Skeletal muscle tissue (tissue), 4 donors: ENCODE data around the gene TRIM15. TPM values are rescaled to one million over a fixed set of nuclear protein-coding genes. Genes with fewer than 3 reads are reported as not detected.

ENCODE experiments used
- H3K27ac ChIP-seq: one replicate; pipeline ENCODE4 v1.7.0; 2013; ENCODE audit warnings: mild to moderate bottlenecking, low read depth, low read length, inconsistent platforms
- H3K27me3 ChIP-seq, 3 donors: one replicate each; pipeline ENCODE4 v1.7.0; 2013; ENCODE audit warnings: low read length in 3 of 3; ENCODE audit not compliant: control insufficient read depth in 3 of 3, insufficient read depth in 3 of 3
- H3K36me3 ChIP-seq, 3 donors: one replicate each; pipeline ENCODE4 v1.7.0; 2013; ENCODE audit warnings: low read length in 3 of 3; ENCODE audit not compliant: control insufficient read depth in 3 of 3, insufficient read depth in 3 of 3
- H3K4me1 ChIP-seq, 3 donors: one replicate each; pipeline ENCODE4 v1.7.0; 2013; ENCODE audit warnings: low read length in 3 of 3, mild to moderate bottlenecking in 3 of 3; ENCODE audit not compliant: control insufficient read depth in 3 of 3, insufficient read depth in 3 of 3
- H3K4me3 ChIP-seq, 3 donors: one replicate each; pipeline ENCODE4 v1.7.0; 2013; ENCODE audit warnings: low read length in 3 of 3
- H3K9ac ChIP-seq, 3 donors: one replicate each; pipeline ENCODE4 v1.7.0; 2013; ENCODE audit warnings: low read length in 3 of 3, mild to moderate bottlenecking in 3 of 3, moderate library complexity in 2 of 3, low read depth in 1 of 3
- H3K9me3 ChIP-seq, 3 donors: one replicate each; pipeline ENCODE4 v1.7.0; 2013; ENCODE audit warnings: low read length in 3 of 3; ENCODE audit not compliant: control insufficient read depth in 3 of 3
- total RNA-seq: library from RNA; depleted of rRNA; stranded (reverse); fragments of >200 nt; gene quantifications from one replicate; pipeline ENCODE4 v1.2.3, GENCODE V29; 2014
- donor health status: Osteomylitis.

The TRIM15 gene
- total RNA-seq, 1 donor from 2014 or later = not detected

DNA sequence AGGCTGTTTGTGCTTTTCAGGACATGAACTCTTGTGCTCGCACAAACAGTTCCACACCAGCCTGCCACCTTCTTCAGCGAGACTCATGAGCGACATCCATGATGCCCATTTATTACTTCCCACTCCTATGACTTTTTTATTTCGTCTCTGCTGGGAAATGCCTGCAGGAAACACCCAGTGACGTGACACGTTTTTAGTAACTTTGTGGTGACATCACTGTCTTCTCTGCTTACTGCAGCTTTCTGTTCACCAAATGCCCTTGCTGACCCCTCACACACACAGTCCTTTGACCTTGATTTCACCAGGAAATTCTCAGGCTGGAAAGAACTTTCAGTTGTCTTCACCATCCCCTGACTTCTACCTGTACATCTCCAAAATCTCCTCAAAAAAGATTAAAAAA lies 18.5 kb upstream of the TRIM15 start:
- Histone ChIP-seq H3K9me3 (no peaks in the 10 kb centered on the region), H3K4me3 (no peak overlapping the region), H3K36me3 (no peaks in the 10 kb centered on the region), H3K27me3 (peaks cover 13 to 28% (median 27%) of the 10 kb centered on the region in 3 donors), H3K27ac (no peak overlapping the region), H3K4me1 (no peaks in the 10 kb centered on the region), H3K9ac (no peak overlapping the region)

DNA sequence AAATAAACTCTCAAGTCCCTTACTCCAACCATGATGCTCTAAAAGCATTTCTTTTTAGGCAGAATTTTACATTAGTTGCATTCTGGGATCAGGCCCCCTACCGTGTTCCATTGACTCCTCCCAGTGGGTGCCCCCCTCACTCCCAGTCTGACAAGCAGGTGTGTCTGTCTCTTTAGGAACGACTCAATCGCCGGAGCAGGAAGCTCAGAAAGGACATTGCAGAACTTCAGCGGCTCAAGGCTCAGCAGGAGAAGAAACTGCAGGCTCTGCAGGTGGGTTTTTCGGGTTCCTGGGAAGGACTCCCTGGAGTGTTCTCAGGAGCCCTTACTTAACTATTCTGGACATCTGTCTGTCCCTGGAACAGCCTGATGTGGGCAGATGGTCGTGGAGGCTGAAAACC lies 17.5 kb upstream of the TRIM15 start:
- H3K4me1 ChIP-seq = no peaks in the 10 kb centered on the region
- no peak overlapping the region for H3K4me3 ChIP-seq
- H3K27me3 ChIP-seq = peaks cover 13 to 28% (median 27%) of the 10 kb centered on the region in 3 donors
- H3K36me3 ChIP-seq = no peaks in the 10 kb centered on the region
- no peak overlapping the region for H3K27ac ChIP-seq
- no peak overlapping the region for H3K9ac ChIP-seq
- H3K9me3 ChIP-seq = no peaks in the 10 kb centered on the region

DNA sequence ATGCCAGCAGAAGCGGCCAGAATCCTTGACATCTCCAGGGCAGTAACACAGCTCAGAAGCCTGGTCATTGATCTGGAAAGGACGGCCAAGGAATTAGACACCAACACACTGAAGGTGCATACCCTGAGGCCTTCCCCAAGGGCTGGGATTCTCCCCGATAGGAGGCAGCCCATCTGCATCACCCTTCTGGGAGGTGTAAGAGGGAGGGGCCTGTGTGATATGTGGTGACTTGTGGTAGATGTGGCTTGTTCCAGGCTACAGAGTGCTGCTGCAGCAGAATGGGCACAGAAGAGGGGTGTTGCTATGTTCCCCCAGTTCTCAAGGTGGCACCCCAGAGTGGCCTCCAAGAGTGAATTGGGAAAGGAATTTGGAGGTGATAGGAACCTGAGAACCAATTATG lies 16.2 kb upstream of the TRIM15 start:
- H3K27ac ChIP-seq = no peak overlapping the region
- H3K4me1 ChIP-seq = no peaks in the 10 kb centered on the region
- peaks cover 13 to 28% (median 27%) of the 10 kb centered on the region in 3 donors for H3K27me3 ChIP-seq
- H3K36me3 ChIP-seq = no peaks in the 10 kb centered on the region
- H3K9ac ChIP-seq = no peak overlapping the region
- H3K4me3 ChIP-seq = no peak overlapping the region
- no peaks in the 10 kb centered on the region for H3K9me3 ChIP-seq

DNA sequence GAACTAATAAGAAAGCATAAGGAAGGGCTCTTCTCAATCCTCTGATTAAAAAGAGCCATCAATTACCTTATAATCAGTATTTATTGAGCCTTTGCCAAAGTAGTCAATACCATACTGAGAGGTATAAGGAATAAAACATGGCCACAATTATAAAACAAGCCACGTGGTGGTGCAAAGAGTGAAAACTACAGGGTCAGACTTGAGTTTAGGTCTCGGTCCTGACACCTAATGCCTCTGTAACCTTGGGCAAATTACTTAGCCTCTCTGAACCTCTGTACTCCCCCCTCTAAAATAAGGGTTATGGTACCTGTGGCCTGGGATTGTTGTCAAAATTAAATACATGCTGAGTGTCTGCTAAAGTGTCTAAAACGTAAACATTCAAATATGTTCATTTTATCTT lies 14.1 kb upstream of the TRIM15 start:
- H3K4me3 ChIP-seq = no peak overlapping the region
- H3K4me1 ChIP-seq = no peaks in the 10 kb centered on the region
- no peak overlapping the region for H3K9ac ChIP-seq
- peaks cover 7 to 29% (median 28%) of the 10 kb centered on the region in 3 donors for H3K27me3 ChIP-seq
- no peaks in the 10 kb centered on the region for H3K36me3 ChIP-seq
- no peak overlapping the region for H3K27ac ChIP-seq
- no peaks in the 10 kb centered on the region for H3K9me3 ChIP-seq

DNA sequence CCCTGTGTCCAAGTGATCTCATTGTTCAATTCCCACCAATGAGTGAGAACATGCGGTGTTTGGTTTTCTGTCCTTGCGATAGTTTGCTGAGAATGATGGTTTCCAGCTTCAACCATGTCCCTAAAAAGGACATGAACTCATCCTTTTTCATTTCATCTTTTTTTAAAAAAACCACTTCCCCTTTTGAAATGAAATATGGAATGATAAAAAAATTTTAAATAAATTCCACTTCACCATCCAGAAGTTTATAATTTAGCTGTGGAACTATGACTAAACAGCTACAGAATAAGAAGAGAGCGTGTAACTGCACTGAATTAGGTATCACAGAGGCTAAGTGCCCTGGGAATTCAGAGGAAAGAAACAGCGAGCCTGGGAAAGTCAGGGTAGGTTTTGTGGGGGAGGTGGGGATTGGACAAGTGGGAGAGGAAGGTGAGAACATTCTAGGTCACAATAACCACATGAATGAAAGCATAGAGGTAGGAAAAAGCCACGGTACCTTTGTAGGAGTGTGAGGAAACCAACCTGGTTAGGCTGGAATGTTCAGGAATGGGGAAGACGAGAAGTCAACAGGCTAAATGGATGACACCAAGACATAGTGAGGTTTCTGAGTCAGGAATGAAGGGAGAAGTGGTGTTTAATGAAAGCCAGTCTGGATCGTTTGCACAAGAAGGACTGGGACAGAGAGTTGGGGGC lies 13.3 kb upstream of the TRIM15 start:
- H3K27me3 ChIP-seq = peaks cover 5 to 32% (median 25%) of the 10 kb centered on the region in 3 donors

GRCh38 chr6:30150671-30151395 lies 12.5 kb upstream of the TRIM15 start:
- Histone ChIP-seq H3K9me3 (no peaks in the 10 kb centered on the region), H3K9ac (no peak overlapping the region), H3K4me1 (peaks cover 0 to 3% (median 0%) of the 10 kb centered on the region in 3 donors), H3K36me3 (no peaks in the 10 kb centered on the region), H3K4me3 (no peak overlapping the region), H3K27ac (no peak overlapping the region), H3K27me3 (peaks cover 5 to 31% (median 20%) of the 10 kb centered on the region in 3 donors)

More for the DNA sequence above, 13.3 kb upstream of the TRIM15 start:
- Histone ChIP-seq H3K27ac (no peak overlapping the region), H3K4me1 (peaks cover 0 to 3% (median 0%) of the 10 kb centered on the region in 3 donors), H3K36me3 (no peaks in the 10 kb centered on the region), H3K4me3 (no peak overlapping the region), H3K9ac (no peak overlapping the region), H3K9me3 (no peaks in the 10 kb centered on the region)

- Histone ChIP-seq H3K27me3 (peaks cover 5 to 31% (median 20%) of the 10 kb centered on the region in 3 donors), H3K36me3 (no peaks in the 10 kb centered on the region), H3K4me1 (peaks cover 0 to 3% (median 0%) of the 10 kb centered on the region in 3 donors), H3K9me3 (no peaks in the 10 kb centered on the region), H3K4me3 (no peak overlapping the region), H3K9ac (no peak overlapping the region), H3K27ac (no peak overlapping the region)
Observed at GRCh38 chr6:30151580-30151979, 11.8 kb upstream of the TRIM15 start.

DNA sequence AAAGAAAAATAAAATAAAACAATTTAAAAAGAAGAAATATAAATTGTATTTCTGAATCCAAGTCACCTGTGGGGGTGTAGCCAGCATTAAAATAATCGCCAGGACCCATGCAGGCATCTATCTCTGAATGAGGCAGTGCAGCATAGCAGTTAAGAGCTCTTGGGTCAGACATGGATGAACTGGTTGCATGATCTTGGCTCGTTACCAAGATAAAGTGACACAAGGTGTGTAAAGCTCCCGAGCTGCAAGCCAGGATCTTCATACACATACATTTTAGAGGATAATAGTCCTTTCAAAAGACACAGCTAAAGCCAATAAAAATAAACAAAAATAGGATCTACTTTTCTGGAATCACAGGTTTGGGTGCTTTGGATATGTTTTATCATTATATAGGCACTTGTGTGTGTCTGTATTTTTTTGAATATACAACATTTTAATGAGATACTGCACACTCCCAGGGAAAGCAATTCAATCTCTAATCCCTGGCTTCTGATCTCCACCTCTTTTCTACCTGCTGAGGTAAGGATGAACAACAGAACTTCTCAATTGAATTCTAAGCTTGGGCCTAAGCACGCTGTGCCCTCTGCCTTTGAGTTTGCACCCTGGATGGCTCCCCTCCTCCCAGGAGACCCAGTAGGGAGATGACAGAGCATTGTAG lies 11.2 kb upstream of the TRIM15 start:
- peaks cover 0 to 3% (median 0%) of the 10 kb centered on the region in 3 donors for H3K4me1 ChIP-seq
- H3K4me3 ChIP-seq = no peak overlapping the region
- no peaks in the 10 kb centered on the region for H3K9me3 ChIP-seq
- peaks cover 5 to 32% (median 14%) of the 10 kb centered on the region in 3 donors for H3K27me3 ChIP-seq
- H3K9ac ChIP-seq = no peak overlapping the region
- no peaks in the 10 kb centered on the region for H3K36me3 ChIP-seq
- H3K27ac ChIP-seq = no peak overlapping the region

GRCh38 chr6:30152910-30153610 lies 10.3 kb upstream of the TRIM15 start:
- no peak overlapping the region for H3K27ac ChIP-seq
- peaks cover 2 to 25% (median 12%) of the 10 kb centered on the region in 3 donors for H3K27me3 ChIP-seq
- no peak overlapping the region for H3K4me3 ChIP-seq

More at GRCh38 chr6:30152910-30153610, 10.3 kb upstream of the TRIM15 start:
- Histone ChIP-seq H3K9me3 (no peaks in the 10 kb centered on the region), H3K36me3 (no peaks in the 10 kb centered on the region), H3K9ac (no peak overlapping the region), H3K4me1 (peaks cover 0 to 3% (median 0%) of the 10 kb centered on the region in 3 donors)
